Dendritic cell treated with granulocyte-macrophage colony-stimulating factor and Interleukin-4, amounts not matched to agents 40 ng/mL and 50 ng/mL, for 4 days (primary cell): ENCODE data around the gene SULT2B1.
"Not testable (repeated sequence)": the region's sequence is repeated elsewhere in the genome, so short reads cannot be mapped to it uniquely, and the experiment has no call there.

Experiments
- H3K27ac Mint-ChIP-seq: one replicate; pipeline ENCODE4 v1.8.0; 2022; ENCODE audit warnings: mild to moderate bottlenecking, mixed read lengths
- H3K27me3 Mint-ChIP-seq: one replicate; pipeline ENCODE4 v1.8.0; 2022; ENCODE audit warnings: mild to moderate bottlenecking, mixed read lengths
- H3K36me3 Mint-ChIP-seq: one replicate; pipeline ENCODE4 v1.8.0; 2022; ENCODE audit warnings: low read depth, mixed read lengths
- H3K4me1 Mint-ChIP-seq: one replicate; pipeline ENCODE4 v1.8.0; 2022; ENCODE audit warnings: low read depth, mixed read lengths
- H3K4me3 Mint-ChIP-seq: one replicate; pipeline ENCODE4 v1.8.0; 2022; ENCODE audit warnings: mild to moderate bottlenecking, moderate library complexity, mixed read lengths
- H3K9me3 Mint-ChIP-seq: one replicate; pipeline ENCODE4 v1.8.0; 2022; ENCODE audit warnings: mixed read lengths
- intact Hi-C: fragments of 100-400 bp; cut with micrococcal nuclease; formaldehyde crosslinking; loops from one replicate; pipeline ENCODE4 v1.15.0; 2022

Gene SULT2B1

GRCh38 chr19:48514123-48514458 lies 37.9 kb upstream of the SULT2B1 start:
- Mint-ChIP-seq H3K27me3 (peaks cover 29% of the 10 kb centered on the region), H3K36me3 (no peaks in the 10 kb centered on the region), H3K9me3 (no peaks in the 10 kb centered on the region), H3K4me1 (peaks cover 15% of the 10 kb centered on the region), H3K4me3 (no peak overlapping the region), H3K27ac (no peak overlapping the region)
- intact Hi-C loops = no loop called here

GRCh38 chr19:48516536-48516935 lies 35.4 kb upstream of the SULT2B1 start:
- intact Hi-C loops = no loop called here
- Mint-ChIP-seq H3K36me3 (no peaks in the 10 kb centered on the region), H3K27me3 (peaks cover 11% of the 10 kb centered on the region), H3K9me3 (no peaks in the 10 kb centered on the region), H3K27ac (no peak overlapping the region), H3K4me1 (peaks cover 6% of the 10 kb centered on the region), H3K4me3 (no peak overlapping the region)

- no peak overlapping the region for H3K27ac Mint-ChIP-seq
- no peaks in the 10 kb centered on the region for H3K9me3 Mint-ChIP-seq
- peaks cover 13% of the 10 kb centered on the region for H3K27me3 Mint-ChIP-seq
- H3K4me3 Mint-ChIP-seq = no peak overlapping the region
- intact Hi-C loops = no loop called here
- H3K4me1 Mint-ChIP-seq = peaks cover 6% of the 10 kb centered on the region
- H3K36me3 Mint-ChIP-seq = no peaks in the 10 kb centered on the region
Observed at GRCh38 chr19:48518207-48518606, 33.8 kb upstream of the SULT2B1 start.

GRCh38 chr19:48519426-48519825 lies 32.5 kb upstream of the SULT2B1 start:
- intact Hi-C loops, H3K27ac Mint-ChIP-seq, H3K4me1 Mint-ChIP-seq: not testable (repeated sequence)

GRCh38 chr19:48520134-48520533 lies 31.8 kb upstream of the SULT2B1 start:
- H3K4me3 Mint-ChIP-seq = no peak overlapping the region
- H3K4me1 Mint-ChIP-seq = no peaks in the 10 kb centered on the region
- H3K27me3 Mint-ChIP-seq = peaks cover 16% of the 10 kb centered on the region
- H3K36me3 Mint-ChIP-seq = no peaks in the 10 kb centered on the region
- peaks cover 15% of the 10 kb centered on the region for H3K9me3 Mint-ChIP-seq
- intact Hi-C loops = no loop called here
- no peak overlapping the region for H3K27ac Mint-ChIP-seq

More at GRCh38 chr19:48519426-48519825, 32.5 kb upstream of the SULT2B1 start:
- H3K4me3 Mint-ChIP-seq, H3K36me3 Mint-ChIP-seq, H3K9me3 Mint-ChIP-seq: not testable (repeated sequence)
- peaks cover 16% of the 10 kb centered on the region for H3K27me3 Mint-ChIP-seq

GRCh38 chr19:48524221-48524620 lies 27.8 kb upstream of the SULT2B1 start:
- Mint-ChIP-seq H3K27ac (no peak overlapping the region), H3K9me3 (peaks cover 49% of the 10 kb centered on the region), H3K4me3 (no peak overlapping the region), H3K27me3 (peaks cover 12% of the 10 kb centered on the region), H3K4me1 (no peaks in the 10 kb centered on the region), H3K36me3 (no peaks in the 10 kb centered on the region)
- intact Hi-C loops = no loop called here

GRCh38 chr19:48524732-48525131 lies 27.2 kb upstream of the SULT2B1 start:
- no peak overlapping the region for H3K4me3 Mint-ChIP-seq
- H3K27ac Mint-ChIP-seq = no peak overlapping the region
- intact Hi-C loops = no loop called here
- H3K36me3 Mint-ChIP-seq = no peaks in the 10 kb centered on the region
- peaks cover 12% of the 10 kb centered on the region for H3K27me3 Mint-ChIP-seq
- peaks cover 52% of the 10 kb centered on the region for H3K9me3 Mint-ChIP-seq
- H3K4me1 Mint-ChIP-seq = no peaks in the 10 kb centered on the region

- H3K9me3 Mint-ChIP-seq = peaks cover 46% of the 10 kb centered on the region
- no peaks in the 10 kb centered on the region for H3K4me1 Mint-ChIP-seq
- H3K36me3 Mint-ChIP-seq = no peaks in the 10 kb centered on the region
- H3K27me3 Mint-ChIP-seq = peaks cover 21% of the 10 kb centered on the region
- no peak overlapping the region for H3K27ac Mint-ChIP-seq
- H3K4me3 Mint-ChIP-seq = no peak overlapping the region
- intact Hi-C loops = no loop called here
Observed at GRCh38 chr19:48529156-48529555, 22.8 kb upstream of the SULT2B1 start.

GRCh38 chr19:48530066-48530720 lies 21.8 kb upstream of the SULT2B1 start:
- H3K4me1 Mint-ChIP-seq = no peaks in the 10 kb centered on the region
- no peaks in the 10 kb centered on the region for H3K36me3 Mint-ChIP-seq
- peaks cover 21% of the 10 kb centered on the region for H3K27me3 Mint-ChIP-seq
- no peak overlapping the region for H3K27ac Mint-ChIP-seq
- peaks cover 37% of the 10 kb centered on the region for H3K9me3 Mint-ChIP-seq
- no peak overlapping the region for H3K4me3 Mint-ChIP-seq
- intact Hi-C loops = no loop called here

- Mint-ChIP-seq H3K36me3 (no peaks in the 10 kb centered on the region), H3K27me3 (peaks cover 22% of the 10 kb centered on the region), H3K4me3 (no peak overlapping the region), H3K9me3 (peaks cover 37% of the 10 kb centered on the region), H3K27ac (no peak overlapping the region), H3K4me1 (no peaks in the 10 kb centered on the region)
- intact Hi-C loops = no loop called here
Observed at GRCh38 chr19:48530770-48531169, 21.2 kb upstream of the SULT2B1 start.

- no peaks in the 10 kb centered on the region for H3K36me3 Mint-ChIP-seq
- intact Hi-C loops = no loop called here
- no peak overlapping the region for H3K27ac Mint-ChIP-seq
- H3K4me3 Mint-ChIP-seq = no peak overlapping the region
- no peaks in the 10 kb centered on the region for H3K4me1 Mint-ChIP-seq
- peaks cover 8% of the 10 kb centered on the region for H3K9me3 Mint-ChIP-seq
- H3K27me3 Mint-ChIP-seq = peaks cover 20% of the 10 kb centered on the region
Observed at GRCh38 chr19:48533770-48534169, 18.2 kb upstream of the SULT2B1 start.

- Mint-ChIP-seq H3K9me3 (no peaks in the 10 kb centered on the region), H3K4me3 (no peak overlapping the region), H3K36me3 (no peaks in the 10 kb centered on the region), H3K27ac (no peak overlapping the region), H3K4me1 (no peaks in the 10 kb centered on the region), H3K27me3 (peaks cover 6% of the 10 kb centered on the region)
- intact Hi-C loops = no loop called here
Observed at GRCh38 chr19:48537541-48537940, 14.4 kb upstream of the SULT2B1 start.

- H3K27ac Mint-ChIP-seq, H3K36me3 Mint-ChIP-seq, H3K4me1 Mint-ChIP-seq, H3K27me3 Mint-ChIP-seq, intact Hi-C loops, H3K9me3 Mint-ChIP-seq, H3K4me3 Mint-ChIP-seq: not testable (repeated sequence)
Observed at GRCh38 chr19:48538057-48538456, 13.9 kb upstream of the SULT2B1 start.

- intact Hi-C loops = no loop called here
- Mint-ChIP-seq H3K27ac (no peak overlapping the region), H3K4me3 (no peak overlapping the region), H3K36me3 (no peaks in the 10 kb centered on the region), H3K4me1 (peaks cover 8% of the 10 kb centered on the region), H3K9me3 (no peaks in the 10 kb centered on the region), H3K27me3 (peaks cover 6% of the 10 kb centered on the region)
Observed at GRCh38 chr19:48539503-48540096, 12.4 kb upstream of the SULT2B1 start.

- Mint-ChIP-seq H3K27me3 (peaks cover 6% of the 10 kb centered on the region), H3K9me3 (no peaks in the 10 kb centered on the region), H3K27ac (no peak overlapping the region), H3K4me3 (no peak overlapping the region), H3K4me1 (peaks cover 8% of the 10 kb centered on the region), H3K36me3 (no peaks in the 10 kb centered on the region)
- intact Hi-C loops = no loop called here
Observed at GRCh38 chr19:48540110-48540509, 11.9 kb upstream of the SULT2B1 start.
